ENCODE results near the gene ARL15. TPM values are rescaled to one million over a fixed set of nuclear protein-coding genes. Genes with fewer than 3 reads are reported as not detected.
A peak's percentile ranks its signal among the peaks of the same experiment; 100 is the strongest.

ARL15 gene
- polyA plus RNA-seq, 6 donors from 2014 or later = 16.1 to 27.1 (median 21.2) TPM

DNA sequence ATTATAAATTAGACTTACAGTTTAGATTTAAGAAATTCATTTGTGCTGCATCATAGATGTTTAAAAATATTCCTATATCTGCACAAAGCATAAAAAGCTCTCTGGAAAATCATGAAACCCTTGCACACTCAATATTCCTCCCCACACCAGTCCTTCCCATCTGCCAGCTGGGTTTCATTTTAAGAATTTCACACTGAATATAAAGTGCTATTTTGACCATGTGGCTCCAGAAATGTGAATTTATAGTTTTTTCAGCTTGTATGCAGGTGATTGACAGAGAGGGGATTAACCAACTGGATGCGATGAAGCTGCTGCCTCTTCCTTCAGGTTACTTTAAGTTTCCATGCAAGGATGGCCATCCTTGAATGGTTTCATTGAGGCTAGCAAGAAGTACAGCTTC is 403.6 kb downstream of the ARL15 start:
- no peaks in the 10 kb centered on the region for H3K27me3 Mint-ChIP-seq
- no peaks in the 10 kb centered on the region for H3K9me3 Mint-ChIP-seq

DNA sequence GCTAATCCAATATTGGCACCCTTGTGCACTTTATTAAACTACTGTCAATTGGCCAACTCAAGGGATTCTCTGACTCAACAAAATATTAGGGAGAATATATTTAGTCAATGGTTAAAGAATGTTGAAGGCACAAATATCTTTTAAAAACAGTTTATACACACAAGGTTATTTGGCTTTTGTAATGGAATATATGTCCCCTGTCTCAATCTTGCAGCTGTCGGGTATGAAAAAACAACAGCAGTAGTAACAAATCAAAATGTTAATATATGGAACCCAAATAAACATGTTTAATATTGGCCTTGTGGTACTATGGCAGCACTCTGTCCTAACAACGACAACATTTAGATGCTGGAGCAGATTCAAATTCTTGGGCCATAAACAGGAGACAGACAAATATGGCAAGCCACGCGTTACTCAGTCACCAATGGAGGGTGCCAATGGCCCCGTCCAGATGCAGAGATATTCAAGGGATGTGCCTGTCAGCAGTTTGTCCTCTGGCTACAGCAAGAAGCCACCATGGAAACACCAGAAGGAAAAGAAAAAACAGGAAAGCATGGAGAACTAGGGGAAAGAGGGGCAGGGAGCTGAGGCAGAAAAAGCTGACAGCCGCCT is 408.0 kb downstream of the ARL15 start:
- H3K27me3 Mint-ChIP-seq = no peaks in the 10 kb centered on the region
- ATAC-seq (ENCODE audit: low read depth in 2 of 2) = no peak
- H3K36me3 Mint-ChIP-seq = peaks cover 0 to 8% of the 10 kb centered on the region in 2 donors
- no peak overlapping the region for H3K4me3 Mint-ChIP-seq
- H3K4me1 Mint-ChIP-seq = no peaks in the 10 kb centered on the region
- no peak overlapping the region for H3K27ac Mint-ChIP-seq
- no peak for DNase-seq
- peaks cover 0 to 3% (median 0%) of the 10 kb centered on the region in 7 donors for H3K9me3 Mint-ChIP-seq

More for the DNA sequence above, 403.6 kb downstream of the ARL15 start:
- Mint-ChIP-seq H3K4me1 (no peaks in the 10 kb centered on the region), H3K4me3 (no peak overlapping the region), H3K36me3 (no peaks in the 10 kb centered on the region), H3K27ac (no peak overlapping the region)
- DNase-seq (no peak), ATAC-seq (ENCODE audit: low read depth in 2 of 2) (no peak)

DNA sequence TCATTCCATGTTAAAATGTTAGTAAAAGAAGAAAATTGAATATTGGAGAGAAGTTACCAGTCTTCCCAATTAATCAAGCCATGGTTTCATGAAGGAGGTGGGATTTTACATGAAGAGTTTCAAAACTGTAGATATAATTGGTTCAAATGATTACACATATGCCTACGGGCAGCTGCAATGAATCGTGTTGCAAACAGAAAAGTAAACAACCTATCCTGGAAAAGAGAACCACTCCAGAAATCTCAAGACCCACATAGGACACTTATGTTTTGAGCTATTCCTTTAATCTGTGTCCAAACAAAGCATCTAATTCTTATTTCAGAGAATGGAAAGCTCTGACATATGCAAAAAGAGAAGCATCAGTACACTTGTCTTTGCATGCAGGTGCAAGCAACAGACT is 409.7 kb downstream of the ARL15 start:
- H3K36me3 Mint-ChIP-seq = peaks cover 7 to 8% of the 10 kb centered on the region in 2 donors
- ATAC-seq (ENCODE audit: low read depth in 2 of 2) (no peak), DNase-seq (no peak)
- H3K4me1 Mint-ChIP-seq = no peaks in the 10 kb centered on the region
- peaks cover 0 to 3% (median 0%) of the 10 kb centered on the region in 7 donors for H3K9me3 Mint-ChIP-seq
- no peaks in the 10 kb centered on the region for H3K27me3 Mint-ChIP-seq
- H3K4me3 Mint-ChIP-seq = no peak overlapping the region
- H3K27ac Mint-ChIP-seq = no peak overlapping the region

DNA sequence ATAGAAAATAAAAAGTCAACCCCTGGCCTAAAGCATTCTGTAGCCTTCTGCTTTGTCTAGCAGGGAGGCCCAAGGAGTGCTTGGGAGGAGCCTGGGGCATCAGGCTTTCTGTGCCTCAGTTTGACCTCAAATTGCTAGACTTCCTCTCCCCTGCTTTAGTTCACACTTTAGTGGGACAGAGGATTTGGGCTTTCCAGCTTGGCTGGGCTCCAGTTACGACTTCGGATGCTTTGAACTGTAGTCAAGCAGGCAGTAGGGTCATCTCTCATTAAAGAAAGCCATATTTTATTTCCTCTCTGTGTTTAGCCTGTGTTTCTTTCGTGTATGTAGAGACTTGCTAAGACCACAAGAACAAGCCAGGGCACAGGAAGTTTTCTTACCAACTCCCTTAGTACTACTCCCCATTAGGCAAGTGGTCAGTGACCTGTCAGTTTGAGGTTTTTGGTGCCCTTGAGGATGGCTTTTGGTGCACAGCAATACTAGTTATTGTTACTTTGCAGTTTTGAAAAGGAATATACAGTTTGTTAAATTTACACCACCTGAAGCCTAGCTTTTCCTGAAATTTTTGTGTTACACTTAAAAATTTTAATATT is 415.2 kb downstream of the ARL15 start:
- no peak overlapping the region for H3K27ac Mint-ChIP-seq
- no peak for DNase-seq

DNA sequence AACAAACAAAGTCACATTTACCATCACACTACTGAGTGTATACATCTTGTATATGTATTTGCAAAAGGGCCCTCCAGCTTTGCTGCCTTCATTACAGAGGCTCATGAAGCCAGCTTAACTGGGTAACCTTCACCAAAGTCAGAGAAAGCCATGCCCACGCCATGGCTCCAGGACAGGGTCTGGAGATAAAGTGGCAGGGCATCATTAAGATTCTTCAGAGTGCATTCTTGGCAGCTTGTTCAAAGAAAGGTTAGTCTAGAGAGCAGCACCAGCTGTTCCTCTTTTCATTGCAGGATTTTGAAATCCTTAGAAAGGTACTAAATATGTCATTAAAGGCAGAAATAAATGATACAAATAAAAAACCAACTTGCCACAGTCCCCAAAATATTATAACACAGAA is 416.7 kb downstream of the ARL15 start:
- Mint-ChIP-seq H3K9me3 (peaks cover 0 to 2% (median 0%) of the 10 kb centered on the region in 7 donors), H3K4me3 (no peak overlapping the region), H3K4me1 (no peaks in the 10 kb centered on the region), H3K36me3 (peaks cover 0 to 7% of the 10 kb centered on the region in 2 donors), H3K27me3 (no peaks in the 10 kb centered on the region), H3K27ac (no peak overlapping the region)
- no peak for DNase-seq
- ATAC-seq (ENCODE audit: low read depth in 2 of 2) = no peak

More for the DNA sequence above, 415.2 kb downstream of the ARL15 start:
- no peak for ATAC-seq (ENCODE audit: low read depth in 2 of 2)
- Mint-ChIP-seq H3K4me3 (no peak overlapping the region), H3K9me3 (peaks cover 0 to 3% (median 0%) of the 10 kb centered on the region in 7 donors), H3K27me3 (no peaks in the 10 kb centered on the region), H3K4me1 (no peaks in the 10 kb centered on the region), H3K36me3 (peaks cover 7 to 8% of the 10 kb centered on the region in 2 donors)

DNA sequence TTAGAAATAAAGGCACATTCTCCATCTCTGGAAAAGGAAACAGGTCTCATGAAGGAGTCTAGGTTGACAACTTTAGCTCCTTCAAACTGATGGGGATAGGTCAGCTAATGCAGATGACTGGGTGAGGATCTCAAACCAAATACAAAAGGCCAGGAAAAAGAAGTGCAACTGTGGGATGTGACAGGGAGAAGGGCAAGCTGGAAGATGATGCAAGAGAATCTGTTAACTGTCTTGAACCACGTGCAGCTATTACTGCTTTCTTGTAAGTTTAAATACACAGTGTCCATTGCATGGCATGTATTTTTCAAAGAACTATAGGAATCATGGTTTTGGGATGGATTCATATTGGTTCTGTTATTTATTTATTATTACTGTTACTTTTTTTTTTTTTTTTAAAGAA is 418.1 kb downstream of the ARL15 start:
- Mint-ChIP-seq H3K36me3 (peaks cover 0 to 6% of the 10 kb centered on the region in 2 donors), H3K27ac (no peak overlapping the region), H3K27me3 (no peaks in the 10 kb centered on the region), H3K4me3 (no peak overlapping the region), H3K4me1 (no peaks in the 10 kb centered on the region), H3K9me3 (no peaks in the 10 kb centered on the region)
- no peak for ATAC-seq (ENCODE audit: low read depth in 2 of 2)
- DNase-seq = no peak

DNA sequence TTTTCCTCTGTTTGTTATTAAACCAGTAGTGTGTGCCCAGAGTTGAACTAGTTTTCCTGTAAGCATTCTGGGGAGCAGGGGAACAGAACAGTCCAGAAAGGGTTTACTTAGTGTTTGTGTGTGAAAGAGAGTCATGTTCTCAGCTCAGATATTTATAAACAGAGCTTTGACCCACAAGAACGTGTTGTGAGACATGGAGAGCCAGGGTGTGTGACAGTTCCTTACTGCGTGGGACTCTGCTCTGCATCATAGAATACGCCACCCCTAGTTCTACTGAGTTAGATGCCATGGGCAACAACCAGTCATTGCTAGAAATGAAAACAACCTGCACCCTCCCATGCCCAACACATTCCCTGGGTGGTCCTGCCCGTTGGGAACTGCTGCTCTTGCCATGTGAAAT is 419.2 kb downstream of the ARL15 start:
- peak overlapping the region in 2 of 6 donors; percentile 7 to 33 for H3K27ac Mint-ChIP-seq
- no peaks in the 10 kb centered on the region for H3K27me3 Mint-ChIP-seq
- peaks cover 0 to 6% of the 10 kb centered on the region in 2 donors for H3K36me3 Mint-ChIP-seq
- DNase-seq (no peak), ATAC-seq (ENCODE audit: low read depth in 2 of 2) (no peak)
- no peaks in the 10 kb centered on the region for H3K9me3 Mint-ChIP-seq
- H3K4me3 Mint-ChIP-seq = no peak overlapping the region
- no peaks in the 10 kb centered on the region for H3K4me1 Mint-ChIP-seq

DNA sequence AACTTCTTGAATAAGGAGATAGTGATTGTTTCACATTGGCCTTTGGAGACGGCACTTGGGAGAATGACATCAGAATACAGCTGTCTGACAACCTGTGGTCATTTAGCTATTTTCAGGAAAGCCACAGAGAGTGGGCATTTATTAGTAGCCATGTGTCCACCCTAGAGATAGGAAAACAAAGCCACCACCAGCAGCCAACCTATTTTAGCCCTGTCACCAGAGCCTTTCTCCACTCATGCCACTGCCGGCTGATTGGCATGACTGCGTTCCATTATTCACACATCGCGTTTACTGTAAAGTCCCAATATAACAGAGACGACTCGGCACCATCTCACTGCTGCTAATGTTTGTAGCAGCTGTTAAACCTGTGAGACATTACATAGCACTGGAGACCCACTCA is 419.9 kb downstream of the ARL15 start:
- Mint-ChIP-seq H3K9me3 (no peaks in the 10 kb centered on the region), H3K27ac (no peak overlapping the region), H3K27me3 (no peaks in the 10 kb centered on the region), H3K36me3 (peaks cover 0 to 6% of the 10 kb centered on the region in 2 donors), H3K4me3 (no peak overlapping the region), H3K4me1 (no peaks in the 10 kb centered on the region)
- ATAC-seq (ENCODE audit: low read depth in 2 of 2) (no peak), DNase-seq (no peak)

DNA sequence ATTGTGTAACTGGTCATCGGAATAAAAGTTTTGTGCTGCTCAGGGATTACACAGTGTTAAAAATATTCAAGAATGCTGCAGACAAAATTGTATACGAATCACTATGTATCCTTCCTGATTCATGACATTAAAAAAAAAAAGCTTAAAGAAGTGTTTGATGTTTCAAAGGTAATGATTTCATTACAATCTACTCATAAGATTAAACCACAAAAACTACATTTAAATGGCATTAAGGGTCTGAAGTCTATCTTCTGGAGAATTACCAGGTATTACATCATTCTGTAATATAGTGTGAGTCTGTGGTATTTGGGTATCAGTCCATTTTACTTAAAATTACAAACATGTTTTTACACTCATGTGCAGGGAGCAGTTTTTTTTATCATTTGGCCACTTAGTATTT is 425.5 kb downstream of the ARL15 start:
- Mint-ChIP-seq H3K4me1 (peaks cover 0 to 3% (median 0%) of the 10 kb centered on the region in 3 donors), H3K36me3 (peaks cover 0 to 6% of the 10 kb centered on the region in 2 donors), H3K27me3 (no peaks in the 10 kb centered on the region), H3K9me3 (no peaks in the 10 kb centered on the region), H3K27ac (peak overlapping the region in 1 of 6 donors; percentile 51), H3K4me3 (no peak overlapping the region)
- DNase-seq (no peak), ATAC-seq (ENCODE audit: low read depth in 2 of 2) (no peak)

DNA sequence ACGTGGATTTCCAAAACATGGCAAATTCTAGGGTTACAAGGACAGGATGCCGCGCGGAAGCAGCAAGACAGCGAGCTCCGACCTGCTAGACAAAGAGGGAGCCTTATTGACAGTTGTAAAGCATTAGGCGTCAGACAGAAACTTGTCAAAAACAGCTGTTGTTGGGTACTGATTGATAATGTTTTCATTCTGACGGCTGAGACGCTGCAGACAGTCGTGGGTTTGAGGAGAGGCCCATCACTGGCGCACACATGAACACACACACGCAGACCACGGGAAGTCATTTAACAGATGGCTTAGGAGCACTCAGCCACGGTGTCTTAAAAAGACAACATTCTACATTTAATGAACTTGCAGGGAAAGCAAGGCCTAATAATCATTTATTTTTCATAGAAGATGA is 426.0 kb downstream of the ARL15 start:
- Mint-ChIP-seq H3K36me3 (peaks cover 0 to 6% of the 10 kb centered on the region in 2 donors), H3K27me3 (no peaks in the 10 kb centered on the region), H3K9me3 (no peaks in the 10 kb centered on the region), H3K4me1 (peaks cover 0 to 3% (median 0%) of the 10 kb centered on the region in 3 donors), H3K27ac (peak overlapping the region in 1 of 6 donors; percentile 51), H3K4me3 (no peak overlapping the region)
- DNase-seq = peak; percentile 5
- ATAC-seq (ENCODE audit: low read depth in 2 of 2) = peak in 1 of 2 donors; percentile 41

DNA sequence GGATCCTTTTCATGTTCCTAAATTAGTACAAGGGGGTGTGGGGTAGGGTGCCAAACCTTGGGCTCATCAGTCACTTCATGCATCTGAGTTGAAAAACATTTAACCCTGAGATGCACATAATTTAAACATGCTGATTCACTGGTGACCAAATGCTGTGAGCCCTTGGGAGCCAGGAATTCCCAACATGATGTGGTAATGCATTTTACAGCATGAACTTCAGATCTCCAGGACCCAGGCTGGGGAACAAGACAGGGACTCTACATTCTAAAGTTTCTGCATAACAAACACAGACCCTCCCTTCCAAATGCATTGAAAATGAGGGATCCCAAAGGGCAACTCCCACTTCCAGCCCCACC is 427.7 kb downstream of the ARL15 start:
- Mint-ChIP-seq H3K4me3 (no peak overlapping the region), H3K9me3 (no peaks in the 10 kb centered on the region), H3K4me1 (peaks cover 0 to 3% (median 0%) of the 10 kb centered on the region in 3 donors), H3K27ac (peak overlapping the region in 2 of 6 donors; percentile 54 to 55), H3K36me3 (peaks cover 0 to 6% of the 10 kb centered on the region in 2 donors), H3K27me3 (no peaks in the 10 kb centered on the region)
- no peak for DNase-seq
- ATAC-seq (ENCODE audit: low read depth in 2 of 2) = no peak

DNA sequence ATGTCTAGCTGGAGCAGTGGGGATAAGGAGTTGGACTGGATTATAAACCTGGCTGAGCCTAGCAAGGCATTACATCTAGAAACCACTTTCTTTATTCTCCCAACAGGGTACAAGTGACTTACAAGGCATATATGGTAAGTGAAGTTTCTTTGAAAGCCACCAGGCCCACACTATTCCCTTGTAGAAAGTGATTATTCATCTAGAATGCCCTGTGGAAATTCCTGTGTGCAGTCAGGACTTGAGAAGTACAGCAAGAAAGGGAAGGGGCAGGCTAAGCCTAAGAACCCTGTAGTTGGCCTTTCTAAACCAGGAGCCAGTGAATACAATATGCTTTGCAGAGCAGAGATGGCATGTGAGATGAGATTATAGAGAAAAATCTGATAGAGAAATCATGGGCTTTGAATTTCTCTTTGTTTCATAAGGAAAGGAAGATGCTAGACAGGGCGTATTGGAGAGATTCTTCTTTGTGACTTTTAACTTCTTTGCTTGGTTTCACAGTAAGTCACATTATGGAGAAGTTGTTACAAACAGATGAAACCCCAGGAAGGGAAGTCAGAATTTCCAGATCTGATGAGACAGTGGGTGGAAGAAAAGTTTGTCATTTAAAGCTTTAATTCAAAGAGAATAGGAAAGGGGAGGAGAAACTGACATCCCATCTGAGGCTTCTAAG is 428.2 kb downstream of the ARL15 start:
- no peaks in the 10 kb centered on the region for H3K27me3 Mint-ChIP-seq
- no peak overlapping the region for H3K4me3 Mint-ChIP-seq
- DNase-seq = no peak
- no peaks in the 10 kb centered on the region for H3K9me3 Mint-ChIP-seq
- H3K36me3 Mint-ChIP-seq = peaks cover 0 to 6% of the 10 kb centered on the region in 2 donors
- H3K4me1 Mint-ChIP-seq = peaks cover 0 to 3% (median 0%) of the 10 kb centered on the region in 3 donors
- no peak for ATAC-seq (ENCODE audit: low read depth in 2 of 2)
- H3K27ac Mint-ChIP-seq = peak overlapping the region in 2 of 6 donors; percentile 4 to 8

DNA sequence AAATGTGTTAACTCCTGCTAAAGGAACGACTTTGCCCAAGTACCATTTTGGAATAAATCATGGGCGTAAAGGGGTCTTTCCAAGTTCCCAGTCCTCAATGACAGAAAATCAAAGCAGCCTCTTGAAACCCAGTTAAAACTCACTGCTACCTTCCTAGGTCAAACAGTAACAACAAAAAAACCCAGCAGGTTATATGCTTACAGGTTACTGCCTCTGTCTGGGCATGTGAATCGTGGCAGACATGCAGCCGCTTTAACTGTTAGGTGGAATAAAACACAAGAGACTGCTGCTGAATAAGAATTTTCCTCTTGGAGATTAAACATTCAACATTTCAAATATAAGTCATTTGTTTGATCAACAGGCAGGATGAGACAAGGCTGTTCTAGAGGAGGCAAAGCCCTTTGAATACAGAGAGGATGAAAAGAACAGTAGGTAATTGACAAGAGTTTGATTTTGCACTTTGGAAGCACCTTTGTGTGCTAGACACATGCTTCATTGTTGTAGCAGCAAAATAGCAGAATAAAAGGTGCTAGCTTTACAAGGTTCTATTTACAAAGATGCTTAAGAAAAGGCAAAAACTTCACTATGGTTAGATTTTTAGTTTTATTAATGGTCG is 430.6 kb downstream of the ARL15 start:
- Mint-ChIP-seq H3K4me3 (no peak overlapping the region), H3K4me1 (peaks cover 0 to 3% (median 0%) of the 10 kb centered on the region in 3 donors), H3K36me3 (no peaks in the 10 kb centered on the region), H3K9me3 (peaks cover 0 to 3% (median under 1%) of the 10 kb centered on the region in 7 donors), H3K27me3 (no peaks in the 10 kb centered on the region), H3K27ac (no peak overlapping the region)
- ATAC-seq (ENCODE audit: low read depth in 2 of 2) = no peak
- no peak for DNase-seq
